PFSK-1 (cell line): ENCODE measurements around the gene TCHP.

Experiments
- FOXP2 ChIP-seq: optimal IDR thresholded peaks from 2 replicates; pipeline ENCODE3; 2011; ENCODE audit warnings: borderline replicate concordance, control low read depth, inconsistent platforms; ENCODE audit not compliant: insufficient read depth; ENCODE audit errors: extremely low read length, extremely low read depth
- POLR2AphosphoS5 ChIP-seq: IDR thresholded peaks from 2 replicates; pipeline ENCODE4 v1.6.1; 2012; ENCODE audit warnings: low read depth, mild to moderate bottlenecking, control low read depth, low read length, moderate library complexity
- SIN3A ChIP-seq: IDR thresholded peaks from 2 replicates; pipeline ENCODE4 v1.6.1; 2012; ENCODE audit warnings: mild to moderate bottlenecking, low read length, moderate library complexity, borderline replicate concordance; ENCODE audit not compliant: insufficient read depth
- TAF1 ChIP-seq: IDR thresholded peaks from 2 replicates; pipeline ENCODE4 v1.6.1; 2012; ENCODE audit warnings: low read length, control low read depth, borderline replicate concordance; ENCODE audit not compliant: insufficient read depth
- TF ChIP-seq, protein P1 (sequence below), 2 experiments: IDR thresholded peaks; 2 replicates each; pipeline versions ENCODE4 v1.6.1 to v1.8.0; 2011 to 2012; ENCODE audit warnings: low read depth in 2 of 2, low read length in 2 of 2, control low read depth in 1 of 2, inconsistent platforms in 1 of 2, mild to moderate bottlenecking in 1 of 2, moderate library complexity in 1 of 2; ENCODE audit not compliant: insufficient read depth in 1 of 2

The TCHP gene

DNA sequence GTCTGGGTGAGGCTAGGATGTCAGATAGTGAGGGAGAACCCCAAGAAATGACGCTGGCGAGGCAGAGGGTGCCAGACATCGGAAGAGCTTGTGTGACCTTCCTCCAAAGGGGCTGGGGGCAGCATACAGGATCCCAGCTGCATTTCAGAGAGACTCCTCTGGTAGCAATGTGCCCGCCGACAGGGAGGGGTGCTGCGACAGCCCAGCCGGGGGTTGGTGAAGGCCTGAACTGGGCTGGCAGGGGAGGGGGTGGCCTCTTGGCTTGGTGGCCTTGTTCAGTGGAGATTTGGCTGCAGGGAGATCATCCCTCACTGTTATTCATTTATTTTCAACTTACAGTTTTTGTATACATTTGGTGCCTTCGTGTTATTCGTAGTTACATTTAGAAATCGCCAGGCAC, 5.2 kb downstream of the TCHP start:
- TF ChIP-seq, protein P1, sequence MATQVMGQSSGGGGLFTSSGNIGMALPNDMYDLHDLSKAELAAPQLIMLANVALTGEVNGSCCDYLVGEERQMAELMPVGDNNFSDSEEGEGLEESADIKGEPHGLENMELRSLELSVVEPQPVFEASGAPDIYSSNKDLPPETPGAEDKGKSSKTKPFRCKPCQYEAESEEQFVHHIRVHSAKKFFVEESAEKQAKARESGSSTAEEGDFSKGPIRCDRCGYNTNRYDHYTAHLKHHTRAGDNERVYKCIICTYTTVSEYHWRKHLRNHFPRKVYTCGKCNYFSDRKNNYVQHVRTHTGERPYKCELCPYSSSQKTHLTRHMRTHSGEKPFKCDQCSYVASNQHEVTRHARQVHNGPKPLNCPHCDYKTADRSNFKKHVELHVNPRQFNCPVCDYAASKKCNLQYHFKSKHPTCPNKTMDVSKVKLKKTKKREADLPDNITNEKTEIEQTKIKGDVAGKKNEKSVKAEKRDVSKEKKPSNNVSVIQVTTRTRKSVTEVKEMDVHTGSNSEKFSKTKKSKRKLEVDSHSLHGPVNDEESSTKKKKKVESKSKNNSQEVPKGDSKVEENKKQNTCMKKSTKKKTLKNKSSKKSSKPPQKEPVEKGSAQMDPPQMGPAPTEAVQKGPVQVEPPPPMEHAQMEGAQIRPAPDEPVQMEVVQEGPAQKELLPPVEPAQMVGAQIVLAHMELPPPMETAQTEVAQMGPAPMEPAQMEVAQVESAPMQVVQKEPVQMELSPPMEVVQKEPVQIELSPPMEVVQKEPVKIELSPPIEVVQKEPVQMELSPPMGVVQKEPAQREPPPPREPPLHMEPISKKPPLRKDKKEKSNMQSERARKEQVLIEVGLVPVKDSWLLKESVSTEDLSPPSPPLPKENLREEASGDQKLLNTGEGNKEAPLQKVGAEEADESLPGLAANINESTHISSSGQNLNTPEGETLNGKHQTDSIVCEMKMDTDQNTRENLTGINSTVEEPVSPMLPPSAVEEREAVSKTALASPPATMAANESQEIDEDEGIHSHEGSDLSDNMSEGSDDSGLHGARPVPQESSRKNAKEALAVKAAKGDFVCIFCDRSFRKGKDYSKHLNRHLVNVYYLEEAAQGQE (IDR thresholded peaks at IDR 0.05; ENCODE audit: insufficient read depth in 1 of 2, low read depth in 2 of 2, low read length in 2 of 2): no peak
- TF ChIP-seq TAF1 (no peak), SIN3A (no peak), POLR2AphosphoS5 (no peak), FOXP2 (no peak)

DNA sequence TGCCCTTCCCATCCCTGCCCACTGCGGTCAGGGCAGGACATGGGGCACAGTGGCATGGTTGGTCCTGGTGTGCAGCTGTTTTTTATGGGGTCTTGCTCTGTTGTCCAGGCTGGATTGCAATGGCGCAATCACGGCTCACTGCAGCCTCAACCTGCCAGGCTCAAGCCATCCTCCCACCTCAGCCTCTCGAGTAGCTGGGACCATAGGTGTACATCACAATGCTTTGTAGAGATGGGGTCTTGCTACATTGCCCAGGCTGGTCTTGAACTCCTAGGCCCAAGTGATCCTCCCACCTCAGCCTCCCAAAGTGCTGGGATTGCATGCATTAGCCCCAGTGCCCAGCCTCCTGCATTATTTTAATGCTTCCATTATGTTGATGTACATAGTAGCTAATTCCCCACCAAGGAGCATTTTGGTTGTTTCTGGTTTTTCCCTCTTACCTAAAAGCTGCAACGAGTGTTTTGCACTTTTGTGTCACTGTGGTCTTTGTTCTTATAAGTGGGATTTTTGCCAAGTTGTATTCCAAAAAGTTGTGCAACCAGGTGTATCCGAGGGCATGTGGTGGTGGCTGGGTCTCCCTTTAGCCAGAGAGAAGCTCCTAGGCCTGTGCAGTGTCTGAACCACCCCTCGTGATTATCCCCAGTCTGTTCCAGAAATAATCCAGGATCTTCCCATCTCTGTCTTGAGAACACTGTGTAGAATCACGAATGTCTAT, 10.3 kb downstream of the TCHP start:
- TF ChIP-seq TAF1: no peak
- TF ChIP-seq FOXP2: no peak
- TF ChIP-seq, protein P1 (IDR thresholded peaks at IDR 0.05; ENCODE audit: insufficient read depth in 1 of 2, low read depth in 2 of 2, low read length in 2 of 2): no peak
- TF ChIP-seq POLR2AphosphoS5: no peak
- TF ChIP-seq SIN3A: no peak

GRCh38 chr12:109910969-109911348, 10.9 kb downstream of the TCHP start:
- TF ChIP-seq, protein P1 (IDR thresholded peaks at IDR 0.05; ENCODE audit: insufficient read depth in 1 of 2, low read depth in 2 of 2, low read length in 2 of 2): 0 out of 4 replicates have a peak, but pooled peaks of 1 of the 2 experiments have one; percentile 16
- TF ChIP-seq FOXP2 (no peak), POLR2AphosphoS5 (no peak)

- no peak; the same call in 1 of the 2 replicates for TF ChIP-seq POLR2AphosphoS5
- TF ChIP-seq TAF1: no peak
- no peak for TF ChIP-seq SIN3A
- no peak for TF ChIP-seq FOXP2
- TF ChIP-seq, protein P1 (IDR thresholded peaks at IDR 0.05; ENCODE audit: insufficient read depth in 1 of 2, low read depth in 2 of 2, low read length in 2 of 2): no peak
These were observed 12.8 kb downstream of the TCHP start for GRCh38 chr12:109912855-109913321.

- TF ChIP-seq, protein P1 (IDR thresholded peaks at IDR 0.05; ENCODE audit: insufficient read depth in 1 of 2, low read depth in 2 of 2, low read length in 2 of 2): no peak
- TF ChIP-seq SIN3A (no peak), POLR2AphosphoS5 (no peak), TAF1 (no peak), FOXP2 (no peak)
These were observed 14.4 kb downstream of the TCHP start for GRCh38 chr12:109914461-109914860.
